ENCODE data around the gene NEBL.

DNA sequence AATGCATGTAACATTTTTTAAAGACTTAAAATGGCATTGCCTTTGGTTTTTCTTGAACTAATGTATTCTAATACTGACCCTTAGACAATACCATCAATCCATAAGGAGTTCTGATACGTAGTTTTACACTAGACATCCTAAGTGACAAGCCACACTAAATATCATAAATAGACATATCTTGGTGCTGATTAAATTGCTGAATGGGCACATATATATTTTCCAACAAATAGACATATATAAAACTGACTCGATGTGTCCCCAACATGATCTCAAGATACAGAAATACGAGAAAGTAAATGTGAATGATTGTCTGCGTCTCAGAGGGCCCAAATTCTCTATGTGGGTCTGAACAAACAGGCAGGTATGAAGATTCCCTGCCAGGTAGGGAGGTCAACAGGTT lies 99.8 kb downstream of the NEBL start:
- TF ChIP-seq EZH2phosphoT487 (IDR thresholded peaks at IDR 0.05; ENCODE audit: low read depth, severe bottlenecking, unreplicated experiment): no peak
- no peak for TF ChIP-seq EZH2 (IDR thresholded peaks at IDR 0.05; ENCODE audit: borderline replicate concordance)
